OCI-M2 (cell line): ENCODE data around the gene RILPL2.
"Not testable (repeated sequence)": the region's sequence is repeated elsewhere in the genome, so short reads cannot be mapped to it uniquely, and the experiment has no call there.

Source experiments
- DNase-seq: peaks from one replicate; lab custom pipeline; 2025; ENCODE audit not compliant: unreplicated experiment; lab: John Stamatoyannopoulos, UW

RILPL2 gene

GRCh38 chr12:123450636-123451035 is 14.2 kb upstream of the RILPL2 start:
- no peak for DNase-seq

GRCh38 chr12:123449856-123450255 is 13.4 kb upstream of the RILPL2 start:
- DNase-seq, result no peak

GRCh38 chr12:123449249-123449733 is 12.8 kb upstream of the RILPL2 start:
- DNase-seq, result no peak

- DNase-seq, result no peak
These were observed 9.8 kb upstream of the RILPL2 start for GRCh38 chr12:123446333-123446713.

- no peak for DNase-seq
These were observed 9.2 kb upstream of the RILPL2 start for GRCh38 chr12:123445388-123446332.

- no peak for DNase-seq
These were observed 7.9 kb upstream of the RILPL2 start for GRCh38 chr12:123444092-123445026.

GRCh38 chr12:123442774-123443173 is 6.3 kb upstream of the RILPL2 start:
- no peak for DNase-seq

- no peak for DNase-seq
These were observed 5.2 kb upstream of the RILPL2 start for GRCh38 chr12:123441523-123442164.

GRCh38 chr12:123435636-123436016 is 858 bp downstream of the RILPL2 start:
- DNase-seq, result no peak

GRCh38 chr12:123433615-123434014 is 2.9 kb downstream of the RILPL2 start:
- DNase-seq, result no peak

GRCh38 chr12:123431951-123432817 is 4.3 kb downstream of the RILPL2 start:
- DNase-seq, result not testable (repeated sequence)

- not testable (repeated sequence) for DNase-seq
These were observed 7.4 kb downstream of the RILPL2 start for GRCh38 chr12:123429101-123429500.

- DNase-seq, result no peak
These were observed 7.9 kb downstream of the RILPL2 start for GRCh38 chr12:123428591-123428990.

- DNase-seq, result no peak
These were observed 9.3 kb downstream of the RILPL2 start for GRCh38 chr12:123427036-123427769.

- DNase-seq, result no peak
These were observed 15.2 kb downstream of the RILPL2 start for GRCh38 chr12:123421314-123421713.

GRCh38 chr12:123410041-123410412 is 26.5 kb downstream of the RILPL2 start:
- no peak for DNase-seq

- DNase-seq, result not testable (repeated sequence)
These were observed 27.0 kb downstream of the RILPL2 start for GRCh38 chr12:123409284-123410040.

GRCh38 chr12:123408619-123409018 is 27.9 kb downstream of the RILPL2 start:
- DNase-seq, result not testable (repeated sequence)

- DNase-seq, result not testable (repeated sequence)
These were observed 28.6 kb downstream of the RILPL2 start for GRCh38 chr12:123407934-123408333.
